ENCODE results near the gene ANKRD2.
"Not testable (repeated sequence)": the region's sequence is repeated elsewhere in the genome, so short reads cannot be mapped to it uniquely, and the experiment has no call there.

ANKRD2 gene

GRCh38 chr10:97553575-97554031, 19.0 kb upstream of the ANKRD2 start:
- TF ChIP-seq, protein P1, sequence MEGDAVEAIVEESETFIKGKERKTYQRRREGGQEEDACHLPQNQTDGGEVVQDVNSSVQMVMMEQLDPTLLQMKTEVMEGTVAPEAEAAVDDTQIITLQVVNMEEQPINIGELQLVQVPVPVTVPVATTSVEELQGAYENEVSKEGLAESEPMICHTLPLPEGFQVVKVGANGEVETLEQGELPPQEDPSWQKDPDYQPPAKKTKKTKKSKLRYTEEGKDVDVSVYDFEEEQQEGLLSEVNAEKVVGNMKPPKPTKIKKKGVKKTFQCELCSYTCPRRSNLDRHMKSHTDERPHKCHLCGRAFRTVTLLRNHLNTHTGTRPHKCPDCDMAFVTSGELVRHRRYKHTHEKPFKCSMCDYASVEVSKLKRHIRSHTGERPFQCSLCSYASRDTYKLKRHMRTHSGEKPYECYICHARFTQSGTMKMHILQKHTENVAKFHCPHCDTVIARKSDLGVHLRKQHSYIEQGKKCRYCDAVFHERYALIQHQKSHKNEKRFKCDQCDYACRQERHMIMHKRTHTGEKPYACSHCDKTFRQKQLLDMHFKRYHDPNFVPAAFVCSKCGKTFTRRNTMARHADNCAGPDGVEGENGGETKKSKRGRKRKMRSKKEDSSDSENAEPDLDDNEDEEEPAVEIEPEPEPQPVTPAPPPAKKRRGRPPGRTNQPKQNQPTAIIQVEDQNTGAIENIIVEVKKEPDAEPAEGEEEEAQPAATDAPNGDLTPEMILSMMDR (IDR thresholded peaks at IDR 0.05; ENCODE audit: insufficient read depth, low read depth, low read length, missing control alignments) = peak; percentile 97
- DNase-seq (ENCODE audit: low read depth) = peak; percentile 78
- no peak overlapping the region for H3K4me3 ChIP-seq (ENCODE audit: low read length)

DNA sequence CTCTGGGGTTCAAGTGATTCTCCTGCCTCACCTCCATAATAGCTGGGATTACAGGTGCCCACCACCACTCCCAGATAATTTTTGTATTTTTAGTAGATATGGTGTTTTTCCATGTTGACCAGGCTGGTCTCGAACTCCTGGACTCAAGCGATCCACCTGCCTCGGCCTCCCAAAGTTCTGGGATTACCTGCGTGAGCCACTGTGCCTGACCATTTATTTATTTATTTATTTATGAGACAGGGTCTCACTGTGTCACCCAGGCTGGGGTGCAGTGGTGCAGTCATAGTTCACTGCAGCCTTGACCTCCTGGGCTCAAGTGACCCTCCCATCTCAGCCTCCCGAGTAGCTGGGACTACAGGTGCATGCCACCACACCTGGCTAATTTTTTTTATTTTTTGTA, 18.2 kb upstream of the ANKRD2 start:
- H3K4me3 ChIP-seq (ENCODE audit: low read length) = not testable (repeated sequence)

DNA sequence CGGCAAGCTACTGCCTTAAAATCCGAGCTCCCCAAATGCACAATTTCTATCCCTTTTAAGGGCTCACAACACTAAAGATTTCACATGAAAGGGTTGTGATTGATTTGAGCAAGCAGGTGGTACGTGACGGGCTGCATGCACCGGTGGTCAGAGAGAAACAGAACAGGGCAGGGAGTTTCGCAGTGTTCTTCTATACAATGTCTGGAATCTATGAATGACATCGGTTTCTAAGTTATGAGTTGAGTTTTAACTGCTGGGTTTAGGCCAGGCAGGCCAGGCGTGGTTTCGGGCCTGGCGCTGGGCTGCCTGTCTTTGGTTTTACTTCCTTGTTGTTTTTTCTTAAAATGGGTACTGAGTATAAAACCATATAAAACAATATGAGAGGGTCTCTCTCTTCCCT, 17.0 kb upstream of the ANKRD2 start:
- not testable (repeated sequence) for DNase-seq (ENCODE audit: low read depth); H3K4me3 ChIP-seq (ENCODE audit: low read length)

More for the DNA sequence above, 18.2 kb upstream of the ANKRD2 start:
- not testable (repeated sequence) for DNase-seq (ENCODE audit: low read depth)

DNA sequence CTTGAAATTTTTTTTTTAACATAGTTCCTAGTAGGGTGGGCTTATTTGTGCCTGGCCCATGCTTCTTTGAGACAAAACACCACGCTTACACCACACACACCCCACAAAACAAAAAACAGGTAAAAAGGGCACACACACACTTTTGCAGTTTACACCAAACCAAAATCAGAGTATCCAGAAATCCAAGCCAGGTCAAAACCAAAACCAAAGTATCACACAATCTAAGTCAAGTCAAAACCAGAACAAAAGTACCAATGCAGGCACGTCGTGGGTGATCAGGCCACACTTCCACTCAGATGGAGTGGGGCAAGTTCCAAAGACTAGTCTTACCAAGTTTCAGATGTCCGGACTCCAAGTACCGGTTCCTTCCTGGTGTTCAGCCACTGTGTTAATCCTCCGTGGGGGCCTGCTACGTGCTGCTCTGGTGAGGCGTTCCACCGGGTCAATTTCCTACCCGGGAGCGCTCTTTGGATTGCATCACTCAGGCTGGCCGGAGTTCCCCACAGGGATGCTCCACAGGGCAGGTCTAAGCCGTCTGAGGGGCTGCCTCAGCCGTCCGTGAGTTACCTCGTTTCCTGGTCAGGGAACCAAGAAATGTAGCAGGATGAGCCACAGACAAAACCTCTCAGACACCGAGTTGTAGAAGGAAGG, 11.7 kb upstream of the ANKRD2 start:
- DNase-seq (ENCODE audit: low read depth); H3K4me3 ChIP-seq (ENCODE audit: low read length): not testable (repeated sequence)

DNA sequence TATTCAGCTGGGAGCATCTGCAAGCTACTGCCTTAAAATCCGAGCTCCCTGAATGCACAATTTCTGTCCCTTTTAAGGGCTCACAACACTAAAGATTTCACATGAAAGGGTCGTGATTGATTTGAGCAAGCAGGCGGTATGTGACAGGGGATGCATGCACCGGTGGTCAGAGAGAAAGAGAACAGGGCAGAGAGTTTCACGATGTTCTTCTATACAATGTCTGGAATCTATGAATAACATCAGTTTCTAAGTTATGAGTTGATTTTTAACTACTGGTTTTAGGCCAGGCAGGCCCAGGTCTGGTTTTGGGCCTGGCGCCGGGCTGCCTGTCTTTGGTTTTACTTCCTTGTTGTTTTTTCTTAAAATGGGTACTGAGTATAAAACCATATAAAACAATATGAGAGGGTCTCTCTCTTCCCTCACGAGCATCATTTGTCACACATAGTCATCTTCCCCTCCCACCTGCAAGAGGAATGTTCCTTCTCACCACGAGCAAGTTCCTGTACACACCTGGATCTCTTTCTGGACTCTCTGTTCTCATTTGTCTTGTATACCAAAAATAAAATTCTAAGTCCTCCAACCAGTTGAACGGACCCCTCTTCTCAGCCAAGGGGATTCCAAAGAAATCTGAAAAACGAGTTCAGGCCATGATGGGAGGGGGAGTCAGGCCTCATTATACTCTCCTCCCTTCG, 11.0 kb upstream of the ANKRD2 start:
- not testable (repeated sequence) for H3K4me3 ChIP-seq (ENCODE audit: low read length); DNase-seq (ENCODE audit: low read depth)

DNA sequence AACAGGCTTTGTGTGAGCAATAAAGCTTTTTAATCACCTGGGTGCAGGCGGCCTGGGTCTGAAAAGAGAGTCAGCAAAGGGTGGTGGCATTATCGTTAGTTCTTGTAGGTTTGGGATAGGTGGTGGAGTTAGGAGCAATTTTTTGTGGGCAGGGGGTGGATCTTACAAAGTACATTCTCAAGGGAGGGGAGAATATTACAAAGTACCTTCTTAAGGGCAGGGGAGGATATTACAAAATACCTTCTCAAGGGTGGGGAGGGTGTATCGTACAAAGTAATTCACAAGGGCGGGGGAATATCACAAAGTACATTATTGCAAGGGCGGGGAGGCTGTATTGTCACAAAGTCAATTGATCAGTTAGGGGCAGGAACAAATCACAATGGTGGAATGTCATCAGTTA, 10.2 kb upstream of the ANKRD2 start:
- H3K4me3 ChIP-seq (ENCODE audit: low read length); DNase-seq (ENCODE audit: low read depth): not testable (repeated sequence)

- TF ChIP-seq, protein P1 (IDR thresholded peaks at IDR 0.05; ENCODE audit: insufficient read depth, low read depth, low read length, missing control alignments) = no peak
- H3K4me3 ChIP-seq (ENCODE audit: low read length) = no peak overlapping the region
- no peak for DNase-seq (ENCODE audit: low read depth)
Observed at GRCh38 chr10:97563337-97563736, 9.2 kb upstream of the ANKRD2 start.

DNA sequence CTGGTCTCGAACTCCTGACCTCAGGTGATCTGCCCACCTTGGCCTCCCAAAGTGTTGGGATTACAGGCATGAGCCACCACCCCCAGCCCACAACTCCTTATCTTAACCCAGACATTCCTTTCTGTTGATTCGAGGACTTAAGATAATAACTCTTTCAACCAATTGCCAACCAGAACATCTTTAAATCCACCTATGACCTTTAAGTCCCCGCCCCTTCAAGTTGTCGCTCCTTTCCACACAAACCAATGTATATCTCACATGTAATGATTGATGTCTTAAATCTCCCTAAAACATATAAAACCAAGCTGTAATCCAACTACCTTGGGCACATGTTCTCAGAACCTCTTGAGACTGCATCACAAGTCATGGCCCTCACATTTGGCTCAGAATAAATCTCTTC, 7.8 kb upstream of the ANKRD2 start:
- TF ChIP-seq, protein P1 (IDR thresholded peaks at IDR 0.05; ENCODE audit: insufficient read depth, low read depth, low read length, missing control alignments) = no peak
- H3K4me3 ChIP-seq (ENCODE audit: low read length) = no peak overlapping the region
- DNase-seq (ENCODE audit: low read depth) = no peak

GRCh38 chr10:97566336-97566996, 6.1 kb upstream of the ANKRD2 start:
- TF ChIP-seq, protein P1 (IDR thresholded peaks at IDR 0.05; ENCODE audit: insufficient read depth, low read depth, low read length, missing control alignments) = no peak
- H3K4me3 ChIP-seq (ENCODE audit: low read length) = no peak overlapping the region
- DNase-seq (ENCODE audit: low read depth) = peak; percentile 22

All from epithelial cell of esophagus (primary cell).